HG03457 (cell line): Measurements from ENCODE around the gene DNAAF3.

Experiments
- ATAC-seq: cut with Tn5 transposase; IDR thresholded peaks from one replicate; pipeline ENCODE4 v1.9.1; 2021; ENCODE audit warnings: moderate number of reproducible peaks; ENCODE audit not compliant: unreplicated experiment

DNAAF3 gene

DNA sequence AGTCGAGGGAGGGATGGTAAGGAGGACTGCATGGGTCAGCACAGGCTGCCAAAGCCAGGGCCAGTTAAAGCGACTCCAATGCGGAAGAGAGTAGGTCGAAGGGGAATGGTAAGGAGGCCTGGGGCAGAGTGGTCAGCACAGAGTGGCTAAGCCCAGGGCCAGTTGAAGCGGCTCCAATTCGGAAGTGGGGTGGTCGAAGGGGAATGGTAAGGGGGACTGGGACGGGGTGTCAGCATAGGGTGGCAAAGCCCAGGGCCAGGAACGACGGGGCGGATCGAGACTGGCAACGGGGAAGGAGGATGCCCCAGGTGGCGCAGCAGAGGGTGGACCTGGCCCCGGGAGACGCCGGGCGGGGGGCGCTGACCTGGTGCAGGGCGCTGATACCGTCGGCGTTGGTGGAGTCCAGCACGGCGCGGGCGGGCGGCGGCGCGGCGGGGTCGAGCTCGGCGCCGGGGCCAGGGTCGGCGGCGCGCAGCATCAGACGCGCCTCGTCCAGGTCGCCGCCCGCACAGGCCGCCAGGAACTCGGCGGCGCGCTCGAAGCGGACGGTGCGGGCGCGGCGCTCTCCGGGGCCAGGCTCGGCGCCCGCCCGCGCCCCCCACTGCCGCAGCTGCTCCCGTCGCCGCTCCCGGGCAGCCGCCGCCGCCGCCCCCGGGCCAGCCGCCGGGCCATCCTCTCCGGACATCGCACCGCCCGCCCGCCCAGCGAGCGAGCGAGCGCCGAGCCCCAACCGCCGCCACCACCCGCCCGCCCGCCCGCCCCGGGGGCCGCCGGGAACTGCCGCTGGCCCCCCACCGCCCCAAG, 49.4 kb downstream of the DNAAF3 start, which contains the start of gene PPP1R12C:
Gene PPP1R12C, minus strand, starts transcription at position 779 of the 804 bp plus-strand sequence. Its CDS starts 94 bp downstream, at position 685.
- no peak for ATAC-seq

DNA sequence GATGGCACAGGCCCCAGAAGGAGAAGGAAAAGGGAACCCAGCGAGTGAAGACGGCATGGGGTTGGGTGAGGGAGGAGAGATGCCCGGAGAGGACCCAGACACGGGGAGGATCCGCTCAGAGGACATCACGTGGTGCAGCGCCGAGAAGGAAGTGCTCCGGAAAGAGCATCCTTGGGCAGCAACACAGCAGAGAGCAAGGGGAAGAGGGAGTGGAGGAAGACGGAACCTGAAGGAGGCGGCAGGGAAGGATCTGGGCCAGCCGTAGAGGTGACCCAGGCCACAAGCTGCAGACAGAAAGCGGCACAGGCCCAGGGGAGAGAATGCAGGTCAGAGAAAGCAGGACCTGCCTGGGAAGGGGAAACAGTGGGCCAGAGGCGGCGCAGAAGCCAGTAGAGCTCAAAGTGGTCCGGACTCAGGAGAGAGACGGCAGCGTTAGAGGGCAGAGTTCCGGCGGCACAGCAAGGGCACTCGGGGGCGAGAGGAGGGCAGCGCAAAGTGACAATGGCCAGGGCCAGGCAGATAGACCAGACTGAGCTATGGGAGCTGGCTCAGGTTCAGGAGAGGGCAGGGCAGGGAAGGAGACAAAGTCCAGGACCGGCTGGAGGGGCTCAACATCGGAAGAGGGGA, 50.1 kb downstream of the DNAAF3 start:
- no peak for ATAC-seq

DNA sequence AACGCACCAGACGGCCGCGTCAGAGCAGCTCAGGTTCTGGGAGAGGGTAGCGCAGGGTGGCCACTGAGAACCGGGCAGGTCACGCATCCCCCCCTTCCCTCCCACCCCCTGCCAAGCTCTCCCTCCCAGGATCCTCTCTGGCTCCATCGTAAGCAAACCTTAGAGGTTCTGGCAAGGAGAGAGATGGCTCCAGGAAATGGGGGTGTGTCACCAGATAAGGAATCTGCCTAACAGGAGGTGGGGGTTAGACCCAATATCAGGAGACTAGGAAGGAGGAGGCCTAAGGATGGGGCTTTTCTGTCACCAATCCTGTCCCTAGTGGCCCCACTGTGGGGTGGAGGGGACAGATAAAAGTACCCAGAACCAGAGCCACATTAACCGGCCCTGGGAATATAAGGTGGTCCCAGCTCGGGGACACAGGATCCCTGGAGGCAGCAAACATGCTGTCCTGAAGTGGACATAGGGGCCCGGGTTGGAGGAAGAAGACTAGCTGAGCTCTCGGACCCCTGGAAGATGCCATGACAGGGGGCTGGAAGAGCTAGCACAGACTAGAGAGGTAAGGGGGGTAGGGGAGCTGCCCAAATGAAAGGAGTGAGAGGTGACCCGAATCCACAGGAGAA, 50.9 kb downstream of the DNAAF3 start:
- no peak for ATAC-seq

DNA sequence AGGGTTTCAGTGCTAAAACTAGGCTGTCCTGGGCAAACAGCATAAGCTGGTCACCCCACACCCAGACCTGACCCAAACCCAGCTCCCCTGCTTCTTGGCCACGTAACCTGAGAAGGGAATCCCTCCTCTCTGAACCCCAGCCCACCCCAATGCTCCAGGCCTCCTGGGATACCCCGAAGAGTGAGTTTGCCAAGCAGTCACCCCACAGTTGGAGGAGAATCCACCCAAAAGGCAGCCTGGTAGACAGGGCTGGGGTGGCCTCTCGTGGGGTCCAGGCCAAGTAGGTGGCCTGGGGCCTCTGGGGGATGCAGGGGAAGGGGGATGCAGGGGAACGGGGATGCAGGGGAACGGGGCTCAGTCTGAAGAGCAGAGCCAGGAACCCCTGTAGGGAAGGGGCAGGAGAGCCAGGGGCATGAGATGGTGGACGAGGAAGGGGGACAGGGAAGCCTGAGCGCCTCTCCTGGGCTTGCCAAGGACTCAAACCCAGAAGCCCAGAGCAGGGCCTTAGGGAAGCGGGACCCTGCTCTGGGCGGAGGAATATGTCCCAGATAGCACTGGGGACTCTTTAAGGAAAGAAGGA, 51.8 kb downstream of the DNAAF3 start:
- no peak for ATAC-seq

DNA sequence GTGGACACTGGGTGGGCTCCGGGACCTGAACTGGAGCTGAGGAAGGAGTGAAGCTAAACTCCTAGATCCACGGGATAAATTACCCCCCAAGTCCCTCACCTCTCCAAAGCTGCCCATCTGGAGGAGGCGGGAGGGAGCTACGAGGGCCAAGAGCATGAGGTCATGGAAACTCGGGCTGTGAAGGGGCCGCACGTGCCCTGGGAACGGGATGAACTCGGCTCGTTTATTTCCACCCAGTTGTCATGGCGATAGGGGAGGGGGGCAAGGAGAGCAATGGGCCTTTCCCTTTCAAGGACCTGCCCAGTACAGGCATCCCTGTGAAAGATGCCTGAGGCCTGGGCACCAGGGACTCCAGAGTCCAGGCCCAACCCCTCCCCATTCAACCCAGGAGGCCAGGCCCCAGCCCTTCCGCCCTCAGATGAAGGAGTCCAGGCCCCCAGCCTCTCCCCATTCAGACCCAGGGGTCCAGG, 52.8 kb downstream of the DNAAF3 start:
- no peak for ATAC-seq

DNA sequence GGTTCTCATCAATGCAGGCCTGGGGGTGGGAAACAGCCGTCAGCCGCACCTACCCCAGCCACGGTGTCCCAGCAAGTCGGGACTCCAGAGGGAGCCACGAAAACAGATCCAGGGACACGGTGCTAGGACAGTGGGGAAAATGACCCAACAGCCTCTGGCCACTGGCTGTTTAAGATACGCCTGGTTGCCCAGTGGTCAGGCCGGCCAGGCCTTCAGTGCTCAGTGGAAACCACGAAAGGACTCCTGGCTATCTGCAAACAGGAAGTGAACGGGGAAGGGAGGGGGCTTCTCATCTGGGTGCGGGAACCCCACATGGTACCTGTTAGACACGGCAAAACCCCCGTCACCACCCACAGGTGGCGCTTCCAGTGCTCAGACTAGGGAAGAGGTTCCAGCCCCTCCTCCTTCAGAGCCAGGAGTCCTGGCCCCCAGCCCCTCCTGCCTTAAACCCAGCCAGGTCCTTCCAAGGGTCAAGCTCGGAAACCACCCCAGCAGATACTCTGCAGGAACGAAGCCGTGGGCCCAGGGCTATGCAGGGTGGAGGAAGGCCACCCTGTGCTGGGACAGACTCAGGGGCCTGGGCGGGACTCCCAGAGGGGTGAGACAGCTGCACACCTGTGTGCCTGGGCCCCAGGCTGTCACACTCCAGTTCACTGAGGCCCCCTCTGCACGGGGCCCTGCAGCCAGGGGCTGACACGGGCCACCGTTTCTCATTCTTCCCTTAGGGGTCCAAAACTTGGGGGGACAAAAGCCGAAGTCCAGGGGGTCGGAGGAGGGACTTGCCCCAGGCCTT, 53.4 kb downstream of the DNAAF3 start:
- no peak for ATAC-seq

DNA sequence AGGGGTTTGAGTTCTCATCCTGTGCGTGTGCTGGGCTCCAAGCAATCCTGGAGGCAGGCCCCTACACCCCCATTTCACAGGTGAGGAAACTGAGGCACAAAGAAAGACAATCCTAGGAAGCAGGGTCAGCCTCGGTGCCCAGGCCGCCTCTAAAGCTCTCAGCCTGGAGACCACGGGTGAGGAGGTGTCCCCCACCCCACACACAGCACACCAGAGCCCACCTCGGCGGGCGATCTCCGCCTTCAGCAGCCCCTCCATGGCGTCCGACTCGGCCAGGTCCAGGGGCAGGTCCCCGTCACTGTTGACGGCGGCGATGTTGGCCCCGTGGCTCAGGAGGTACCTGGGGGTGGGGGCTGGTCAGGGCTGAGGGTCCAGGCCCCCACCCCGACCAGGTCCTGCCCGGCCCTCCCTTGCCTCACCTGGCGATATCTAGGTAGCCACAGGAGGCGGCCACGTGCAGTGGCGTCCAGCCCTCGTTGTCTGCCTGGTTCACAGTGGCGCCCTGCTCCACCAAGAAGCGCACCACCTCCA, 54.1 kb downstream of the DNAAF3 start:
- ATAC-seq: no peak

DNA sequence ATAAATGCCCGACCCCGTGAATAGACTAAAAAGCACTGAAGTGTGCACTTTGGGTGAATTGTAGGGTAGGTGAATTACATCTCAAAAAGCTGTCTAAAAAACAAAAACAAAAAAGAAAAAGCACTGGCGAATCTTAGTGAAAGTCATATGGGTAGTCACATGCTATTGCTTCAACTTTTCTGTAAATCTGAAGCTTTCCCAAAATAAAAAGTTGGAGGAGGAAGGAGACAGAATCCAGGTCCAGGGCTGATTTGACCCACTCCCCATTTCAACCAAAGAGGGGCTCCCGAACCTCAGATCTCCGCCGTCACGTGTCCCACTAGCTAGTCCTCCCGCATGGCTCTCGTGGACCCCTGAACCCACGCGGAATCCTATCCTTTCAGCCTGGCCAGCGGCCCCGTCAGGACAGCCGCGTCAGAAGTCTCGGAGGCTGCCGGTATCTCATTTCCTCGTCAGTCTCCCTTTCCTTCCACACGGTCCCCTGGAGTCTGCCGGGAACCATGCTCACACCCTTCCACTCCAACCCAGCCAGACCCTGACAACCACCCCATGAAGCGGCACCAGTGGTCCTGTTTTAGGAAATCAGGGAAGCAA, 55.1 kb downstream of the DNAAF3 start:
- ATAC-seq: no peak

DNA sequence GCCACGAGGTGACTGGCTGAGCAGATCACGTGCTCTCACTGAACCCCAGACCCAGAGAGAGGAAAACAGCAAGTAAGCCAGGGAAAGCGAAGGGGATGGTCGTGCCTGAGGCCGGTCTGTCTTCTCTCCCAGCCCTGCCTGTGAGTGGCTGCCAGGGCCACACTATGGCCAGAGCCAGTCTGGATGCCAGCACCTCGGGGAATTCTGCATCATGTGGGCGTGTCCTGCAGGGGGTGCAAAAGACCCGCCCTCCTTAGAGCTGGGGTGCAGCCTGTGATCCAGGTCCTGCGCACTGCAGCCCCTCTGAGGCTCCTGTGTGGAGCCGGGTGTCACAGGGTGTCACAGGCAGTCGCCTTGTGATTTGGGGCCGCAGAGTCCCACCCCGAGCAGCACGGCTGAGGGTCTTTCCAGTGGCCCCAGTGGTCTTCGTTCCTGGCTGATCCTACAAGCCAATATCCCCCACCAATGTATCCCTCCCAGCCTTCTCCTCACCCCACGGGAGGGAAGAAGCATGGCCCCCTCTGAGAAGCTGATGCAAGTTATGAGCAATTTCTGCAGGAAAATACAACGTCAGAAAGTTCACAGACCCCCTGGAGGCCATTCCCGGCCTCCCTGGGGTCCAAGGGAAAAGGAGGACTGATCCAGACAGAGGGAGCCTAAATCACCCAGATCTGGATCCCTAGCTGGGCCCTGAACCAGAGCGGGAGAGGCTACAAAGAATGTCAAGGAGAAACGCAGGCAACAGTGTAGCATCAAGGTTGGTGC, 56.7 kb downstream of the DNAAF3 start:
- no peak for ATAC-seq
